NCI-H2227 (cell line): ENCODE data around the gene MAP4K4.

Experiments used
- DNase-seq: peaks from one replicate; lab custom pipeline; 2025; ENCODE audit not compliant: unreplicated experiment; lab: John Stamatoyannopoulos, UW

The MAP4K4 gene

DNA sequence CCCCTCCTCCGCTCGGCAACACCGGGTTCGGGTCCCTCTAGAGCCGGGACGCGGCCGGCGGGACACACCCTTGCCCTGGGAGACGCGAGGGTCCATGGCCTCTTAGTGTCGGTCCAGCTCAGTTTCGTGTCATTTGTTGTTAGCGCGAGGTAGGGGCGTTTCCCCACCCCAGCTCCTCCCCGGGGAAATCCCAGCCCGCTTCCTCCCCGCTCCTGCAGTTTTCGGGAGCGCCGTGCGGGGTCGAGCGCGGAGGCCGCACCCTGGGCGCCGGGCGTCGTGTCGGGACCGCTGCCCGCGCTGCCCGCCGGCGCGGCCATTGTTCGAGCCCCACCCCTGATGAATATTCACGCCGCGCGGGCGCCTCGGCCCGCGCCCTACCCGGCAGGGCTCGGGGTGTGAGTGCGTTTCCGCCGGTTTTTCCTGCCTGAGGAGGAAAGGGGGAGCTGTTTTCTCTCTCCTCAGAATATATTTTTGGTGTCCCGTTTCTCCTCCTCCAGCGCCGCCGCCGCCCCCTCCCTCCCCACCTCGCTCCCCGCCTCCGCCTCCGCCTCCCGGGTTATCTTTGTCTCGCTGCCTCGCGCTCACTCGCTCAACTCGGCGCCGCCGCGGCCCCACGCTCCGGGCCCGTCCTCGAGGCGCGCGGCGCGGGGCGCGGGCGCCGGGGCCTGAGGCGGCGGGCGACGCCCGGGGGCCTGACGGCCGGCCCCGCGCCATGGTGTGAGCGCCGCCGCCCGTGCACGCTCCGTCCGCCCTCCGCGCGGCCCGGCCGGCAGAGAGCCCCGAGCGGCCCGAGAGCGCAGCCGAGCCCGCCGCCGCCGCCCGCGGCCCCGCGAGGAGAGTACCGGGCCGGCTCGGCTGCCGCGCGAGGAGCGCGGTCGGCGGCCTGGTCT, at the start of gene MAP4K4:
Gene MAP4K4, plus strand, starts transcription at position 584 of the 890 bp plus-strand sequence. CDS start 374 bp downstream, outside the sequence.
- DNase-seq: peak; percentile 85

GRCh38 chr2:101653469-101653868, 44.0 kb upstream of the MAP4K4 start:
- no peak for DNase-seq

- DNase-seq: no peak
Measured at GRCh38 chr2:101655702-101656422, 41.6 kb upstream of the MAP4K4 start.

DNA sequence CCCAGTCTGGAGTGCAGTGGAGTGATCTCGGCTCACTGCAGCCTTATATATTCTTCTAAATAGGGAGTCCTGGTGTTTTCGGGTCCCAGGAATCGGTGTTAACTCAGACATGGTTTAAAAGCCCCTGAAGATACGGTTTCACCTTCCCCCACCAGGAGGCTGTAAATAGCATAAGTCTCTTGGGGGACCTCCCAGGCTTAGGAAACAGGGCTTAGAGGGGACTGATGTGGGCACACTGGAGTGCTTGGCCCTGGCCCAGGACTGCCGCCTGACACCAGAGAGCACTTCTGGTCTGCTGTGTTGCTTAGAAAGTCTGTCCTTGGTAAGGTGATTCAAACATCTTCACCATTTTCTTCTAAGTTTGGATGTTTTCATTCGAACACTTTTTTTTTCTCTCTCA, 39.7 kb upstream of the MAP4K4 start:
- no peak for DNase-seq

GRCh38 chr2:101658387-101658786, 39.1 kb upstream of the MAP4K4 start:
- DNase-seq: no peak

DNA sequence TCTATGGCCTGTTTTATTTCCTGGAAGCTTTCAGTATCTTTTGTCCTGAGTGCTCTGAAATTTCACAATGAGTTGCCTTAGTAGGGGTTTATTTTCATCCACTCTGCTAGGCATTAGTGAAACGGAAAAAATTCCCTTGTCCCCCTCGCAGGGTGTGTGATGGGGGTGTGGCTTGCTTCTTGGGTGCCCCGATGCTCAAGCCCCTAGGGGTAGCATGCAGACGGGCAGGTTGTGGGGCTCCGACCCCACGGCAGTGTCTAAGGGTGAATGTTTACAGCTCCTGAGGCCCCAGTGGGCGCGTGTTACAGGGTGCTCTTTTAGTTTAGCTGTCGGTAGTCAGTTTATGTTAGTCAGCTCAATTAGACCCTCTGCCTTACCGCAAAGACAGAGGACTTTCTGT, 32.2 kb upstream of the MAP4K4 start:
- no peak for DNase-seq

- DNase-seq: no peak
Measured at GRCh38 chr2:101667823-101668222, 29.7 kb upstream of the MAP4K4 start.

DNA sequence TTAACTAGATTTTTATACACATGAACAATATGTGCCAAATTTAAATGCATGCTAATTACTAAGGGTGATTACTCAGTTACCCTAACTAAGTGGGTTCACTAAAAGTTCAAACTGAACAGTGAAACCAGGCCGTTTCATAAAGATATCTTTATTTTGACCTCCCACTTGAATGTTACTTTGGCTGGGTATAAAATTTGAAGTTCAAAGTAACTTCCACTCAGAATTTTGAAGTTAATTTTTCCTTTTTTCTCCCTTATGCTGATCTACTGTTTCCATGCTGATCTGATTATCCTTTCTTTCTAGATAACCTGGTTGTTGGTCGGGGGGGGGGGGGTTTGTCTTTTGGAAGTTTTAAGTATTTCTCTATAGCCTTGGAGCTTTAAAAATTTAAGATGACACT, 25.5 kb upstream of the MAP4K4 start:
- no peak for DNase-seq

GRCh38 chr2:101673920-101674319, 23.6 kb upstream of the MAP4K4 start:
- DNase-seq: no peak

- no peak for DNase-seq
Measured at GRCh38 chr2:101675512-101675911, 22.0 kb upstream of the MAP4K4 start.

- DNase-seq: no peak
Measured at GRCh38 chr2:101676674-101677073, 20.8 kb upstream of the MAP4K4 start.

- DNase-seq: no peak
Measured at GRCh38 chr2:101677658-101678057, 19.8 kb upstream of the MAP4K4 start.

GRCh38 chr2:101678379-101678778, 19.1 kb upstream of the MAP4K4 start:
- DNase-seq: no peak

DNA sequence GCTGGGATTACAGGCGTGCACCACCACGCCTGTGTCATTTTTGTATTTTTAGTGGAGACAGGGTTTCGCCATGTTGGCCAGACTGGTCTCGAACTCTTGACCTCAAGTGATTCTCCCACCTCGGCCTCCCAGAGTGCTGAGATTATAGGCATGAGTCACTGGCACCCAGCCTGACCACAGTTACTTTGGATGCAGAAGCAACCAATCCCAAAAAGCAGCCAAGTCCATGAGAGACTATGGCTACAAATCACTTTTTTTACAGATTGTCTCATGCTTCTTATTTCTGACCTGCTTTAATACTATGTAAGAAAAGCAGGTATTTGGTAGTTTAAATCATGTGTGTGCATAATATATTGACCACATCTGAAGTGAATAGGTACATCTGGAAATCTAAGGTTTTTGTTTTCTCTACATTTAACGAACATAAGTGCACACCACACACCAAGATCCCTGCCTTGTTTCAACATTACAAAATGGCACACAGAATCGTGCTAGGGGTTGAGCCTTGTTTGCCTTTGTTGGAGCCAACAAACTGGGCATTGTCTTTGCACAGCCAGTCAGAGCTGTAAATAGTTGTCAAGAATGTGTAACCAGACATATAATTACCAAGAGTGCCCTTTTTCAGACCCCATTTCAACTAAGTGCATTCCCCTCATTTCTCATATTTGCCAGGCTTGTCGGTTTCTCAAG, 18.3 kb upstream of the MAP4K4 start:
- DNase-seq: no peak

DNA sequence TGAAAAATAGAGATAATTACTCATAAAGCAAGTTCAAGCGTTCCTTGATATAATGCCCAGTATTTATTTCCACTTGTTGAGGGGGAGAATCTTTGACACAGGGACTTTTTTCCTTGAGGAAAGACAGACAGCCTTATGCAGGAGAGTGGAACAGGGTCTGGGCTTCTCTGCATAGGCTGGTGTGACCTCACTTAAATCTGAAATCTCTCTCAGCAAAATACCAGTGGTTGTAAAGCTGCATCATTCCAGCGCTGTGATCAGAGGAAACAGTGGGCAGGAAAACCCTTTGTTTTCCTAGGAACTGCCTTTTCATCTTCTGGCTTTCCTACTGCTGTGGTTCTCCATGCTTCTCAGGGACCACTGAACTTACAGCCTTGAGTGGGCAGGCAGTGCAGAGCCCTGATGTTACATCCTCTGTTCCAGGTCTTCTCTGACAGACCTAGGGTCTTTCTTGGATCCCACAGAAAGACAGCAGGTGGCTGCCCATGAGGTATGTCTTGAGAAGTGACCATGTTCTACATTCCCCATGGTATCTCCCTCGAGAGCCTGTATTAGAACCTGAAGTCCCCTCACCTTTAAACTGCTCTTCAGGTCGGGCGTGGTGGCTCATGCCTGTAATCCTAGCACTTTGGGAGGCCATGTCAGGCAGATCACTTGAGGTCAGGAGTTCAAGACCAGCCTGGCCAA, 17.6 kb upstream of the MAP4K4 start:
- DNase-seq: peak; percentile 30

- DNase-seq: no peak
Measured at GRCh38 chr2:101682311-101682710, 15.2 kb upstream of the MAP4K4 start.

GRCh38 chr2:101684313-101684712, 13.2 kb upstream of the MAP4K4 start:
- no peak for DNase-seq

DNA sequence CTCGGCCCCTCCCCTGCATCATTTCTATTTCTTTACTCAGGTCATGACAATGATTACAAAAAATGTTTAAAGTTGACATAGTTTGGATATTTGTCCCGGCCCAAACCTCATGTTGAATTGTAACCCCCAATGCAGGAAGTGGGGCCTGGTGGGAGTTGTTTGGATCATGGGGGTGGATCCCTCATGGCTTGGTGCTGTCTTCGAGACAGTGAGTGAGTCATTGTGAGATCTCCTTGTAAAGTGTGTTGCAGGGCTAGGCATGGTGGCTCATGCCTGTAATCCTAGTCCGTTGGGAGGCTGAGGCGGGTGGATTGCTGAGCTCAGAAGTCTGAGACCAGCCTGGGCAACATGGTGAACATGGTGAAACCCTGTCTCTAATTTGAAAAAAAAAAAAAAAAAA, 9.2 kb upstream of the MAP4K4 start:
- no peak for DNase-seq

DNA sequence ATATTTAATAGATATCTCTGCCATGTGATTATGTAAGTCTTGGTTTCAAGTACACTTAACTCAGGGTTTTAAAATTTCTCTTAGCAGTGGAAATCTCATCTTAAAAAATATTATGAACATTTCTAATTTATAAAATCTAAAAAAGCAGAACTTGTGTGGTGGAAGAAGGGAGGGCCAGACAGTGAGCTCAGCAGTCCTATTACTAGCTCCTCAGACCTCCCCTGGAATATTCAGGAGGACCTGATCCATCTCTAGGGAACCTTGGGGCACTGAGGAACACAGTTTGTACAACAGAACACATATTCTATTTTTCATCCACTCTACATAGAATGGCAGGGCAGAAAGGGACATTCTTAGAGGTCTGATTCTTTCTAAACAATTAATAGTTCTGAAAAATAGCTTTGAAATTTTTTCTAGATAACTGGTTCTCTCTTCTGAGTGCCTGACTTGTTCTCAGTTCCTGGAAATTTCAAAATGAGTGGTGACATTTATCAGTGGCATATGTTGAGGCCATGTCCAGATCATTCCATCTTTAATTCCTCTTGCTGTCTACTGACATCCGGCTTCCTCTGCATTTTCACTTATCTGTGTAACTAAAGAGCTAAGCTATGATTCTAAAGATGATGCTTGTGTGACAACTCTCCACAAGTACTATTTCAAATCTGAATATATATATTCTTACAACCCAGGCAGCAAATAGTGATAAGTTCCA, 8.2 kb upstream of the MAP4K4 start:
- no peak for DNase-seq

- DNase-seq: no peak
Measured at GRCh38 chr2:101690547-101691152, 6.9 kb upstream of the MAP4K4 start.
